ENCODE measurements around the gene TMEM44.

The TMEM44 gene

GRCh38 chr3:194633349-194634004, at the start of gene TMEM44:
Gene TMEM44, minus strand, starts transcription at chr3:194633419. Its CDS starts 204 bp downstream, at chr3:194633215.
- DNase-seq, result peak; percentile 53

GRCh38 chr3:194682694-194683310, 49.6 kb upstream of the TMEM44 start:
- peak; percentile 72 for DNase-seq

GRCh38 chr3:194682189-194682693, 49.0 kb upstream of the TMEM44 start:
- DNase-seq, result no peak

- no peak for DNase-seq
Observed at GRCh38 chr3:194680888-194681615, 47.8 kb upstream of the TMEM44 start.

- no peak for DNase-seq
Observed at GRCh38 chr3:194676471-194676870, 43.3 kb upstream of the TMEM44 start.

GRCh38 chr3:194675680-194676079, 42.5 kb upstream of the TMEM44 start:
- no peak for DNase-seq

GRCh38 chr3:194675081-194675640, 41.9 kb upstream of the TMEM44 start:
- DNase-seq, result no peak

- DNase-seq, result no peak
Observed at GRCh38 chr3:194673761-194674160, 40.5 kb upstream of the TMEM44 start.

GRCh38 chr3:194672876-194673275, 39.7 kb upstream of the TMEM44 start:
- DNase-seq, result no peak

GRCh38 chr3:194671900-194672808, 38.9 kb upstream of the TMEM44 start, which contains the start of gene LSG1:
Gene LSG1, minus strand, starts transcription at chr3:194672191. Its CDS starts 29 bp downstream, at chr3:194672162.
- peak; percentile 88 for DNase-seq

- DNase-seq, result peak; percentile 25
Observed at GRCh38 chr3:194671511-194671899, 38.3 kb upstream of the TMEM44 start.

- DNase-seq, result no peak
Observed at GRCh38 chr3:194667363-194667762, 34.1 kb upstream of the TMEM44 start.

GRCh38 chr3:194664857-194665256, 31.6 kb upstream of the TMEM44 start:
- DNase-seq, result no peak

GRCh38 chr3:194661946-194662345, 28.7 kb upstream of the TMEM44 start:
- DNase-seq, result no peak

- no peak for DNase-seq
Observed at GRCh38 chr3:194661374-194661773, 28.2 kb upstream of the TMEM44 start.

GRCh38 chr3:194659778-194660177, 26.6 kb upstream of the TMEM44 start:
- no peak for DNase-seq

- no peak for DNase-seq
Observed at GRCh38 chr3:194658477-194659242, 25.4 kb upstream of the TMEM44 start.

- peak; percentile 72 for DNase-seq
Observed at GRCh38 chr3:194657439-194657838, 24.2 kb upstream of the TMEM44 start.

- DNase-seq, result no peak
Observed at GRCh38 chr3:194654443-194654842, 21.2 kb upstream of the TMEM44 start.

- DNase-seq, result no peak
Observed at GRCh38 chr3:194647747-194648146, 14.5 kb upstream of the TMEM44 start.

GRCh38 chr3:194642769-194643168, 9.6 kb upstream of the TMEM44 start:
- DNase-seq, result no peak

- DNase-seq, result no peak
Observed at GRCh38 chr3:194640829-194641228, 7.6 kb upstream of the TMEM44 start.
